ENCODE measurements around the gene XYLT1.

The XYLT1 gene

GRCh38 chr16:17173281-17173680 lies 297.5 kb downstream of the XYLT1 start:
- H3K4me3 ChIP-seq (ENCODE audit: low read depth, low read length) = no peak overlapping the region
- no peak for TF ChIP-seq CTCF (IDR thresholded peaks at IDR 0.05; ENCODE audit: borderline replicate concordance, insufficient read depth, low read depth, low read length)

DNA sequence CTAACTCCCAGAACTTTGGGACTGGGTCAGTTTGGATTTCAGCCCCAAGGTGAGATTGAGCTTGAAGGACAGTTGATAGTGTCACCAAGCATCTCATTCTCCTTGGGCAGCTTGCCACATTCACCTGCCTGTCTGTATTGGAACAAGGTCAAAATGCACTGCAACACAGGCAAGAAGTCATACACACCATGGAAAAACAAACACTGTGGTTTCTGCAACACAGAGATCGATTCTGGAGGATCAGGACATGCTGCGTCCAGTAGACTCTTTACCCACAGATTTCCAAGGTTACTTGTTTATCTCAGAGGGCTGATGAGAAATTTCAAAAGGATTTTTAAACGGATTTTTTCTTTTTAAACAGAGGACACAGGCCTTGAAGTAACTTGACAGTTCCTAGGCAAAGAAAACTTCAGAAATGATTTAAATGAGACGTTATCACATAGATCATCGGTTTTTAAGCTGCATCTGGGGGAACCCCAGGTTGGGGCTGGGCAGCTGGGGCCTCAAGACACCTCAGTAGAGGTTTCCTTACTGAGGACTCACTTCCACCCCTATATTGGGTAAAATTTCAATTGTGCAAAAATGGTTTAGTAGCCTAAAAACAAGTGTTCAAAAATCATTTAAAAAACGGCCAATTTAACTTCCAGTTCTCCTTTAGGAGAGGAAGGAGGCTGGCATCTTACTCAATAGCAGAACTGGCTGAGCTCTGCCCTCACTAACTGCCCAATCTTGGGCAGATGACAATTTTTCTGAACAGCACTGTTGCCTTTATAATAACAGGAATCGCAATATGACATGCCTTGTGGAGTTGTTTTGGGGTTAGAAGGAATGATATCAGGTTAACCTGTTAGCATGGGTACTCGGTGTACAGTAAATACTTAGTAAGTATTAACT lies 299.3 kb downstream of the XYLT1 start:
- TF ChIP-seq CTCF (IDR thresholded peaks at IDR 0.05; ENCODE audit: borderline replicate concordance, insufficient read depth, low read depth, low read length) = no peak
- no peak overlapping the region for H3K4me3 ChIP-seq (ENCODE audit: low read depth, low read length)

GRCh38 chr16:17170435-17170834 lies 300.3 kb downstream of the XYLT1 start:
- no peak for TF ChIP-seq CTCF (IDR thresholded peaks at IDR 0.05; ENCODE audit: borderline replicate concordance, insufficient read depth, low read depth, low read length)
- no peak overlapping the region for H3K4me3 ChIP-seq (ENCODE audit: low read depth, low read length)

DNA sequence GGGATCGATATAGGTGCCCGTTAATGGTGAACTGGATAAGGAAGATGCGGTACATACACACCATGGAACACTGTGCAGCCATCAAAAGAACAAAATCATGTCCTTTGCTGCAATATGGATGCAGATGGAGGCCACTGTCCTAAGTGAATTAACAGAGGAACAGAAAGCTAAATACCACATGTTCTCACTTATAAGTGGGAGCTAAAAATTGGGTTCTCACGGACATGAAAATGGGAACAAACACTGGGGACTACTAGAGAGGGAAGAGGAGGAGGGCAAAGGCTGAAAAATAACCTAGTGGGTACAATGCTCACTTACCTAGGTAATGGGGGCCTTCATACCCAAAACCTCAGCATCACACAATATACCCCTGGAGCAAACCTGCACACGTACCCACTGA lies 302.6 kb downstream of the XYLT1 start:
- TF ChIP-seq CTCF (IDR thresholded peaks at IDR 0.05; ENCODE audit: borderline replicate concordance, insufficient read depth, low read depth, low read length) = no peak
- H3K4me3 ChIP-seq (ENCODE audit: low read depth, low read length) = no peak overlapping the region

- no peak overlapping the region for H3K4me3 ChIP-seq (ENCODE audit: low read depth, low read length)
- no peak for TF ChIP-seq CTCF (IDR thresholded peaks at IDR 0.05; ENCODE audit: borderline replicate concordance, insufficient read depth, low read depth, low read length)
Observed at GRCh38 chr16:17166095-17166494, 304.7 kb downstream of the XYLT1 start.

GRCh38 chr16:17162560-17162959 lies 308.2 kb downstream of the XYLT1 start:
- no peak for TF ChIP-seq CTCF (IDR thresholded peaks at IDR 0.05; ENCODE audit: borderline replicate concordance, insufficient read depth, low read depth, low read length)
- no peak overlapping the region for H3K4me3 ChIP-seq (ENCODE audit: low read depth, low read length)

DNA sequence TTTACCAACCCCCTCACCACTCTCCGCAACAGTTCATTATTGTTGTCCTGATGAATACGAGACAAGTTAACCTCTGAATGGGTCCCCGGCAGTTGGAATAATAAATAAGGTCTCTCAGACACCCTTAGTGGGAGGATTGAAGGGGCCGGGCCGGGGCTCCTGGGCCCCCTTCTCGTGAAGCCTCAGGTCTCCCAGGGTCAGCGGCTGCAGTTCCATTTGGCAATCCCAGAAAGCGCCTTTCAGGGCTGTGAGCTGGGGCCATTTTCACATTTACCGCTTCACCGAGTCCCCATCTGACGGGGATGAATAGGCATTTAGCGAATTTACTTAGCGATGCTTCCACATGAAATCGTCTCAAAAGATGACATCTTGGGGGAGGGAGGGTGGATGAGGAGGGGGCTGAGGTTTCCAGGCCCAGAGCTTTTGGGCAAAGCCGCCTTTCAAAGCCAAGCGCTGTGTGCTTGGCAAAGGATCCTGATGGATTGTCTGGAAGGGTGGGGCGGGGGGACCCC lies 309.8 kb downstream of the XYLT1 start:
- no peak for TF ChIP-seq CTCF (IDR thresholded peaks at IDR 0.05; ENCODE audit: borderline replicate concordance, insufficient read depth, low read depth, low read length)
- H3K4me3 ChIP-seq (ENCODE audit: low read depth, low read length) = no peak overlapping the region

All from GM12875 (cell line).